H1 (cell line): ENCODE measurements around the gene HINT1. TPM values are rescaled to one million over a fixed set of nuclear protein-coding genes. Genes with fewer than 3 reads are reported as not detected.

Experiments used
- CBX5 ChIP-seq: fragments of 300-800, 300-1000 bp; sonication (generic); IDR thresholded peaks from 2 replicates; pipeline ENCODE4 v1.7.1; 2016; ENCODE audit warnings: antibody characterized with exemption, low read length, low read depth
- GABPA ChIP-seq: IDR thresholded peaks from 2 replicates; pipeline ENCODE4 v1.6.1; 2011; ENCODE audit warnings: mild to moderate bottlenecking, low read length, moderate library complexity, borderline replicate concordance; ENCODE audit not compliant: insufficient read depth
- PHF8 ChIP-seq: fragments of 200-600 bp; sonication (generic); conservative IDR thresholded peaks from 2 replicates; pipeline ENCODE4 v1.7.1; 2012; ENCODE audit warnings: low read depth, mild to moderate bottlenecking, inconsistent platforms, low read length, moderate library complexity
- POLR2A ChIP-seq, 2 experiments: IDR thresholded peaks; 1 replicate in 1 of 2; 2 replicates in 1 of 2; pipeline ENCODE4 v1.6.1; 2011; ENCODE audit warnings: low read depth in 2 of 2, low read length in 2 of 2, mild to moderate bottlenecking in 2 of 2; ENCODE audit errors: control extremely low read depth in 1 of 2
- RAD21 ChIP-seq, 2 experiments: IDR thresholded peaks in 1 of 2; conservative IDR thresholded peaks in 1 of 2; 2 replicates each; pipeline ENCODE4 v1.6.1; 2011; ENCODE audit warnings: low read depth in 2 of 2, low read length in 2 of 2, improper control_type of control experiment in 1 of 2, inconsistent platforms in 1 of 2, mild to moderate bottlenecking in 1 of 2, moderate library complexity in 1 of 2
- RNF2 ChIP-seq: fragments of 200-900, 300-1000 bp; sonication (generic); IDR thresholded peaks from 2 replicates; pipeline ENCODE4 v1.7.1; 2016; ENCODE audit warnings: borderline replicate concordance, low read depth, mild to moderate bottlenecking, antibody characterized with exemption, low read length; ENCODE audit not compliant: poor library complexity, severe bottlenecking; ENCODE audit errors: missing control alignments
- SP2 ChIP-seq: IDR thresholded peaks from 2 replicates; pipeline ENCODE4 v1.6.1; 2012; ENCODE audit warnings: mild to moderate bottlenecking, low read length, inconsistent platforms
- SP4 ChIP-seq: IDR thresholded peaks from 2 replicates; pipeline ENCODE4 v1.6.1; 2012; ENCODE audit warnings: low read length, inconsistent platforms
- TEAD4 ChIP-seq: IDR thresholded peaks from 2 replicates; pipeline ENCODE4 v1.6.1; 2012; ENCODE audit warnings: low read depth, low read length, inconsistent platforms, mixed read lengths
- YY1 ChIP-seq: IDR thresholded peaks from 2 replicates; pipeline ENCODE4 v1.6.1; 2011; ENCODE audit warnings: low read depth, mild to moderate bottlenecking, low read length
- polyA plus RNA-seq, 7 experiments: library from polyadenylated mRNA; depleted of rRNA in 3 of 7; stranded (reverse) in 5 of 7; unstranded in 2 of 7; fragments of >200 nt in 5 of 7; fragments of 200-250 nt in 2 of 7; gene quantifications; 1 replicate in 5 of 7; 2 replicates in 1 of 7; 4 replicates in 1 of 7; pipeline versions ENCODE4 v1.2.1 to v1.2.3, GENCODE V29; 2011 to 2013; ENCODE audit warnings: missing spikeins in 2 of 7, mixed read lengths in 2 of 7
- total RNA-seq: library from RNA; stranded (reverse); fragmentation: NEBNext Ultra II Directional; extraction: Animal tissue kit (Norgen Biotek cat#: 25700); gene quantifications from 2 replicates; pipeline ENCODE4 v1.2.1, GENCODE V29; 2021
- TF ChIP-seq, protein P1 (sequence below): fragments of 300-600 bp; sonication (generic); IDR thresholded peaks from 2 replicates; pipeline ENCODE4 v1.7.1; 2012; ENCODE audit warnings: low read length, moderate library complexity, mild to moderate bottlenecking, inconsistent platforms; ENCODE audit not compliant: insufficient replicate concordance

The HINT1 gene
- total and polyA plus RNA-seq, 2 of the 8 experiments (the other 6 are each of a cell fraction or from before 2014, with no cell fraction given): 230 to 479 TPM

DNA sequence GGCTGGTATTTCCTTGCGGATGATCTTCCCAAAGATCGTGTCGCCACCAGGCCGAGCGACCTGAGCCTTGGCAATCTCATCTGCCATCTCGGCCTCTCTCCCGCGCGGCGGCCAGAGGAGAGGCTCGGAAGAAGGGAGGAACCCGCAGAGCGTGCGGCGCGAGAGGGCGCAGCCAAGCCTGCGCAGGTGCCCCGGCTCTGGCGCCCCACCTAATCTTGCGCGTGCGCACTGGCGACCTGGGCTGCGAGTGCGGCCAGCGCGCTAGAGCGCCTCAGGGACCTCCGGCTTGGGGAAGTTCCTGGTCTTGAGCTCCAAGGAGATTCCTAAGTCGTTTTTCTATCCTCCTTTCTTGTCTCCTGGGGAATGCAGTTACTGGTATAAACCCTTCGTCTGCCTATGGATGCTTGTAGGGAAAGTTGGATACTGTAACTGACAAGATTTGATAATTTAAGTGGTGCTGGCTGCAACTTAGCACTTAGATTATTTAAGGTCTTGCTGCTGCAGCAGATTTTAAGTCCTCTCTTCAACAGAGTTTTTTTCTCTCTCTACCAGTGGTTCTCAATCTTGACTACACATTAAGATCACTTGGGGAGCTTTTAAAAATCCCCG, at the start of gene HINT1 (continued):
- TF ChIP-seq POLR2A (IDR thresholded peaks at IDR 0.05; ENCODE audit: control extremely low read depth in 1 of 2, low read depth in 2 of 2, low read length in 2 of 2): peak; percentile 34 to 77
- no peak for TF ChIP-seq YY1
- peak in 1 of 2 experiments; percentile 17; a peak in 2 of 4 replicates for TF ChIP-seq RAD21 (IDR thresholded peaks at IDR 0.05 in 1 of 2, conservative IDR thresholded peaks at IDR 0.05 in 1 of 2; ENCODE audit: low read depth in 2 of 2, low read length in 2 of 2)
- TF ChIP-seq CBX5: no peak
- no peak for TF ChIP-seq TEAD4
- TF ChIP-seq RNF2: no peak
- TF ChIP-seq, protein P1, sequence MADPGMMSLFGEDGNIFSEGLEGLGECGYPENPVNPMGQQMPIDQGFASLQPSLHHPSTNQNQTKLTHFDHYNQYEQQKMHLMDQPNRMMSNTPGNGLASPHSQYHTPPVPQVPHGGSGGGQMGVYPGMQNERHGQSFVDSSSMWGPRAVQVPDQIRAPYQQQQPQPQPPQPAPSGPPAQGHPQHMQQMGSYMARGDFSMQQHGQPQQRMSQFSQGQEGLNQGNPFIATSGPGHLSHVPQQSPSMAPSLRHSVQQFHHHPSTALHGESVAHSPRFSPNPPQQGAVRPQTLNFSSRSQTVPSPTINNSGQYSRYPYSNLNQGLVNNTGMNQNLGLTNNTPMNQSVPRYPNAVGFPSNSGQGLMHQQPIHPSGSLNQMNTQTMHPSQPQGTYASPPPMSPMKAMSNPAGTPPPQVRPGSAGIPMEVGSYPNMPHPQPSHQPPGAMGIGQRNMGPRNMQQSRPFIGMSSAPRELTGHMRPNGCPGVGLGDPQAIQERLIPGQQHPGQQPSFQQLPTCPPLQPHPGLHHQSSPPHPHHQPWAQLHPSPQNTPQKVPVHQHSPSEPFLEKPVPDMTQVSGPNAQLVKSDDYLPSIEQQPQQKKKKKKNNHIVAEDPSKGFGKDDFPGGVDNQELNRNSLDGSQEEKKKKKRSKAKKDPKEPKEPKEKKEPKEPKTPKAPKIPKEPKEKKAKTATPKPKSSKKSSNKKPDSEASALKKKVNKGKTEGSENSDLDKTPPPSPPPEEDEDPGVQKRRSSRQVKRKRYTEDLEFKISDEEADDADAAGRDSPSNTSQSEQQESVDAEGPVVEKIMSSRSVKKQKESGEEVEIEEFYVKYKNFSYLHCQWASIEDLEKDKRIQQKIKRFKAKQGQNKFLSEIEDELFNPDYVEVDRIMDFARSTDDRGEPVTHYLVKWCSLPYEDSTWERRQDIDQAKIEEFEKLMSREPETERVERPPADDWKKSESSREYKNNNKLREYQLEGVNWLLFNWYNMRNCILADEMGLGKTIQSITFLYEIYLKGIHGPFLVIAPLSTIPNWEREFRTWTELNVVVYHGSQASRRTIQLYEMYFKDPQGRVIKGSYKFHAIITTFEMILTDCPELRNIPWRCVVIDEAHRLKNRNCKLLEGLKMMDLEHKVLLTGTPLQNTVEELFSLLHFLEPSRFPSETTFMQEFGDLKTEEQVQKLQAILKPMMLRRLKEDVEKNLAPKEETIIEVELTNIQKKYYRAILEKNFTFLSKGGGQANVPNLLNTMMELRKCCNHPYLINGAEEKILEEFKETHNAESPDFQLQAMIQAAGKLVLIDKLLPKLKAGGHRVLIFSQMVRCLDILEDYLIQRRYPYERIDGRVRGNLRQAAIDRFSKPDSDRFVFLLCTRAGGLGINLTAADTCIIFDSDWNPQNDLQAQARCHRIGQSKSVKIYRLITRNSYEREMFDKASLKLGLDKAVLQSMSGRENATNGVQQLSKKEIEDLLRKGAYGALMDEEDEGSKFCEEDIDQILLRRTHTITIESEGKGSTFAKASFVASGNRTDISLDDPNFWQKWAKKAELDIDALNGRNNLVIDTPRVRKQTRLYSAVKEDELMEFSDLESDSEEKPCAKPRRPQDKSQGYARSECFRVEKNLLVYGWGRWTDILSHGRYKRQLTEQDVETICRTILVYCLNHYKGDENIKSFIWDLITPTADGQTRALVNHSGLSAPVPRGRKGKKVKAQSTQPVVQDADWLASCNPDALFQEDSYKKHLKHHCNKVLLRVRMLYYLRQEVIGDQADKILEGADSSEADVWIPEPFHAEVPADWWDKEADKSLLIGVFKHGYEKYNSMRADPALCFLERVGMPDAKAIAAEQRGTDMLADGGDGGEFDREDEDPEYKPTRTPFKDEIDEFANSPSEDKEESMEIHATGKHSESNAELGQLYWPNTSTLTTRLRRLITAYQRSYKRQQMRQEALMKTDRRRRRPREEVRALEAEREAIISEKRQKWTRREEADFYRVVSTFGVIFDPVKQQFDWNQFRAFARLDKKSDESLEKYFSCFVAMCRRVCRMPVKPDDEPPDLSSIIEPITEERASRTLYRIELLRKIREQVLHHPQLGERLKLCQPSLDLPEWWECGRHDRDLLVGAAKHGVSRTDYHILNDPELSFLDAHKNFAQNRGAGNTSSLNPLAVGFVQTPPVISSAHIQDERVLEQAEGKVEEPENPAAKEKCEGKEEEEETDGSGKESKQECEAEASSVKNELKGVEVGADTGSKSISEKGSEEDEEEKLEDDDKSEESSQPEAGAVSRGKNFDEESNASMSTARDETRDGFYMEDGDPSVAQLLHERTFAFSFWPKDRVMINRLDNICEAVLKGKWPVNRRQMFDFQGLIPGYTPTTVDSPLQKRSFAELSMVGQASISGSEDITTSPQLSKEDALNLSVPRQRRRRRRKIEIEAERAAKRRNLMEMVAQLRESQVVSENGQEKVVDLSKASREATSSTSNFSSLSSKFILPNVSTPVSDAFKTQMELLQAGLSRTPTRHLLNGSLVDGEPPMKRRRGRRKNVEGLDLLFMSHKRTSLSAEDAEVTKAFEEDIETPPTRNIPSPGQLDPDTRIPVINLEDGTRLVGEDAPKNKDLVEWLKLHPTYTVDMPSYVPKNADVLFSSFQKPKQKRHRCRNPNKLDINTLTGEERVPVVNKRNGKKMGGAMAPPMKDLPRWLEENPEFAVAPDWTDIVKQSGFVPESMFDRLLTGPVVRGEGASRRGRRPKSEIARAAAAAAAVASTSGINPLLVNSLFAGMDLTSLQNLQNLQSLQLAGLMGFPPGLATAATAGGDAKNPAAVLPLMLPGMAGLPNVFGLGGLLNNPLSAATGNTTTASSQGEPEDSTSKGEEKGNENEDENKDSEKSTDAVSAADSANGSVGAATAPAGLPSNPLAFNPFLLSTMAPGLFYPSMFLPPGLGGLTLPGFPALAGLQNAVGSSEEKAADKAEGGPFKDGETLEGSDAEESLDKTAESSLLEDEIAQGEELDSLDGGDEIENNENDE: no peak
- TF ChIP-seq SP4: 0 out of 2 replicates have a peak, but pooled peaks have one; percentile 58
- no peak for TF ChIP-seq GABPA
- TF ChIP-seq SP2: no peak
- no peak; the same call in 1 of the 2 replicates for TF ChIP-seq PHF8
